PC-9 (cell line): ENCODE results near the gene GADD45A. TPM values are rescaled to one million over a fixed set of nuclear protein-coding genes. Genes with fewer than 3 reads are reported as not detected.
"Not testable (repeated sequence)": the region's sequence is repeated elsewhere in the genome, so short reads cannot be mapped to it uniquely, and the experiment has no call there.

Experiments used
- BruUV-seq: library from RNA; stranded (reverse); fragments of 400-500 nt; replicated peaks from 2 replicates; lab custom pipeline; 2021; lab: Mats Ljungman, UMichigan
- CTCF ChIA-PET: fragments of 300-600 bp; sonication (Branson Sonifier 250); formaldehyde crosslinking; loops from one replicate; lab custom pipeline; 2022; ENCODE audit warnings: antibody characterized with exemption; lab: Charles Lee
- POLR2A ChIA-PET: fragments of 300-600 bp; sonication (Branson Sonifier 250); formaldehyde crosslinking; loops from one replicate; lab custom pipeline; 2022; ENCODE audit warnings: antibody characterized with exemption; ENCODE audit not compliant: unreplicated experiment; lab: Charles Lee
- DNase-seq, 2 experiments: peaks; one replicate each; pipeline versions ENCODE4 v3.0.0 to v3.0.0-alpha.2; 2015 to 2022; ENCODE audit warnings: mixed read lengths in 1 of 2
- H2AFZ ChIP-seq: fragments of 200-600 bp; sonication (generic); 2 replicates; pipeline ENCODE4 v1.8.1; 2017; ENCODE audit warnings: antibody characterized with exemption
- H3F3A ChIP-seq: fragments of 200-600 bp; sonication (generic); 2 replicates; pipeline ENCODE4 v1.8.1; 2017; ENCODE audit warnings: antibody characterized with exemption, mild to moderate bottlenecking, low read depth; ENCODE audit not compliant: insufficient read depth
- H3K27ac ChIP-seq: fragments of 200-600 bp; sonication (generic); 2 replicates; pipeline ENCODE4 v1.6.1; 2016; ENCODE audit warnings: mixed run types
- H3K27me3 ChIP-seq: fragments of 200-600 bp; sonication (generic); 2 replicates; pipeline ENCODE4 v1.6.1; 2016; ENCODE audit warnings: low read depth, mixed run types; ENCODE audit not compliant: insufficient read depth
- H3K36me3 ChIP-seq: fragments of 200-600 bp; sonication (generic); 2 replicates; pipeline ENCODE4 v1.6.1; 2016; ENCODE audit warnings: low read depth, mixed run types
- H3K4me1 ChIP-seq: fragments of 200-600 bp; sonication (generic); replicated peaks from 2 replicates; pipeline ENCODE4 v1.6.1; 2016; ENCODE audit warnings: mixed run types; ENCODE audit not compliant: insufficient read depth
- H3K4me2 ChIP-seq: fragments of 200-600 bp; sonication (generic); 2 replicates; pipeline ENCODE4 v1.6.1; 2017; ENCODE audit warnings: mixed run types
- H3K4me3 ChIP-seq: fragments of 200-600 bp; sonication (generic); 2 replicates; pipeline ENCODE4 v1.6.1; 2016; ENCODE audit warnings: mixed run types
- H3K79me2 ChIP-seq: fragments of 200-600 bp; sonication (generic); 2 replicates; pipeline ENCODE4 v1.6.1; 2017; ENCODE audit warnings: low read depth, mixed run types
- H3K9me2 ChIP-seq: fragments of 200-600 bp; sonication (generic); 2 replicates; pipeline ENCODE4 v1.8.1; 2017; ENCODE audit warnings: mild to moderate bottlenecking; ENCODE audit not compliant: insufficient read depth
- H3K9me3 ChIP-seq: fragments of 200-600 bp; sonication (generic); 2 replicates; pipeline ENCODE4 v1.8.1; 2016; ENCODE audit warnings: low read depth; ENCODE audit not compliant: insufficient read depth
- H4K20me1 ChIP-seq: fragments of 200-600 bp; sonication (generic); 2 replicates; pipeline ENCODE4 v1.8.1; 2017; ENCODE audit not compliant: insufficient read depth
- EZH2 ChIP-seq: fragments of 200-600 bp; sonication (generic); IDR thresholded peaks from 2 replicates; pipeline ENCODE4 v1.8.0; 2017; ENCODE audit warnings: antibody characterized with exemption, low read depth
- intact Hi-C: fragments of 100-400 bp; cut with micrococcal nuclease; formaldehyde crosslinking; loops from one replicate; pipeline ENCODE4 v1.10.0; 2022; ENCODE audit not compliant: unreplicated experiment
- total RNA-seq: library from RNA; stranded (reverse); gene quantifications from 2 replicates; pipeline ENCODE4 v1.2.3, GENCODE V29; 2021
- TF ChIP-seq, protein P1 (sequence below): fragments of 200-600 bp; sonication (generic); conservative IDR thresholded peaks from 2 replicates; pipeline ENCODE4 v1.6.1; 2017; ENCODE audit warnings: mixed run types, antibody characterized with exemption, mild to moderate bottlenecking, moderate library complexity

Gene GADD45A
- total RNA-seq, 1 experiment from 2014 or later: 63.6 TPM

DNA sequence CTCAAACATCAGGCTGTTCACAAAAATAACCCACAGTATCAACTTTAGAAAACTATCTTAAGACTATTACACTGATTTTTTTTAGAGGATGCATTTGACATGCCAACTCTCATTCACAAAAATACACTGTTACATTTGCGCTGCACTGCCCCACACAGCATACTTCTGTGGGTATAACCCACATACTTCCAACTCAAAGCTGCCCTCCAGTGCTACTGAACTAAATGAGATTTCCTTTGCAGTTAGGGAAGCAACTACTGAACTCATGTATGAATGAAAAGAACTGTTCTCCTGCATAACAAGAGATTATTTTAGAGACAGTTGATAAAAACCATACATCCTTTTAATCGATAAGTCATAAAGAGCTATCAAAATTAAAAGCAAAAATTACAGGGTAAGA lies 25.8 kb upstream of the GADD45A start:
- BruUV-seq: no TSS peak
- H3K27me3 ChIP-seq: no peaks in the 10 kb centered on the region
- TF ChIP-seq EZH2: no peak
- TF ChIP-seq, protein P1, sequence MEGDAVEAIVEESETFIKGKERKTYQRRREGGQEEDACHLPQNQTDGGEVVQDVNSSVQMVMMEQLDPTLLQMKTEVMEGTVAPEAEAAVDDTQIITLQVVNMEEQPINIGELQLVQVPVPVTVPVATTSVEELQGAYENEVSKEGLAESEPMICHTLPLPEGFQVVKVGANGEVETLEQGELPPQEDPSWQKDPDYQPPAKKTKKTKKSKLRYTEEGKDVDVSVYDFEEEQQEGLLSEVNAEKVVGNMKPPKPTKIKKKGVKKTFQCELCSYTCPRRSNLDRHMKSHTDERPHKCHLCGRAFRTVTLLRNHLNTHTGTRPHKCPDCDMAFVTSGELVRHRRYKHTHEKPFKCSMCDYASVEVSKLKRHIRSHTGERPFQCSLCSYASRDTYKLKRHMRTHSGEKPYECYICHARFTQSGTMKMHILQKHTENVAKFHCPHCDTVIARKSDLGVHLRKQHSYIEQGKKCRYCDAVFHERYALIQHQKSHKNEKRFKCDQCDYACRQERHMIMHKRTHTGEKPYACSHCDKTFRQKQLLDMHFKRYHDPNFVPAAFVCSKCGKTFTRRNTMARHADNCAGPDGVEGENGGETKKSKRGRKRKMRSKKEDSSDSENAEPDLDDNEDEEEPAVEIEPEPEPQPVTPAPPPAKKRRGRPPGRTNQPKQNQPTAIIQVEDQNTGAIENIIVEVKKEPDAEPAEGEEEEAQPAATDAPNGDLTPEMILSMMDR: no peak
- H3K36me3 ChIP-seq: no peaks in the 10 kb centered on the region
- H3K27ac ChIP-seq: no peak overlapping the region
- 0 out of 2 replicates have a peak, but pooled peaks cover under 1% of the 10 kb centered on the region for H3K9me2 ChIP-seq
- H2AFZ ChIP-seq: no peak overlapping the region
- no peak for DNase-seq
- ChIA-PET POLR2A (no interaction called here), CTCF (no interaction called here)
- H4K20me1 ChIP-seq: no peaks in the 10 kb centered on the region
- intact Hi-C loops: no loop called here
- no peak overlapping the region for H3K4me2 ChIP-seq
- no peaks in the 10 kb centered on the region for H3F3A ChIP-seq
- no peaks in the 10 kb centered on the region for H3K9me3 ChIP-seq
- H3K79me2 ChIP-seq: no peaks in the 10 kb centered on the region
- peaks cover 4% of the 10 kb centered on the region; the same call in 1 of the 2 replicates for H3K4me1 ChIP-seq
- H3K4me3 ChIP-seq: no peak overlapping the region

- no peak for TF ChIP-seq EZH2
- TF ChIP-seq, protein P1: no peak
- BruUV-seq: no TSS peak
- intact Hi-C loops: no loop called here
- Histone ChIP-seq H3K9me3 (no peaks in the 10 kb centered on the region), H3K27ac (no peak overlapping the region), H3K4me2 (no peak overlapping the region), H3K4me1 (peaks cover 5% of the 10 kb centered on the region; the same call in 1 of the 2 replicates), H3K79me2 (no peaks in the 10 kb centered on the region), H3K4me3 (no peak overlapping the region), H2AFZ (no peak overlapping the region), H3K36me3 (no peaks in the 10 kb centered on the region), H3K9me2 (no peaks in the 10 kb centered on the region), H3F3A (no peaks in the 10 kb centered on the region), H3K27me3 (no peaks in the 10 kb centered on the region), H4K20me1 (no peaks in the 10 kb centered on the region)
- CTCF ChIA-PET: no interaction called here
- DNase-seq: no peak
- POLR2A ChIA-PET: no interaction called here
Observed at GRCh38 chr1:67662884-67663283, 22.1 kb upstream of the GADD45A start.

DNA sequence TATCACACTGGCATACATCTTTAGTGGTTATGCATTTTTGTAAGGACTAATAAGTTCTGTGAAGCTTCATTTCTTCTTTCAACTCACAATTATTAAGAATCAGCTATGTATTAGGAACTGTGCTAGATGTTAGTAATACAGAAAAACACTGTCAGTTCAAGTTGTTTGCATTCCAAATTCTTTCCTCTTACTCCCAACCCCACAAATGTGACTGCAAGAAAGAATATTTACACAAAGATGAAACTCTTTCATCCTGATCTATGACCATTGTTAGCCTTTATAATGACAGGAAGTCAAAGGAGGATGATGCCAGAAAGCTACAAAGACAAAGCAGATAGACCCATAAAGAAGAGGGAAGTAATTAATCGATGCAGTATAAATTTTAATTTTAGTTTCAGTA lies 21.0 kb upstream of the GADD45A start:
- no peaks in the 10 kb centered on the region for H3K36me3 ChIP-seq
- no peak for DNase-seq
- no peaks in the 10 kb centered on the region for H3K9me3 ChIP-seq
- no peaks in the 10 kb centered on the region for H3K9me2 ChIP-seq
- intact Hi-C loops: no loop called here
- BruUV-seq: no TSS peak
- H3K4me2 ChIP-seq: no peak overlapping the region
- H3F3A ChIP-seq: no peaks in the 10 kb centered on the region
- POLR2A ChIA-PET: no interaction called here
- no peaks in the 10 kb centered on the region for H3K79me2 ChIP-seq
- H2AFZ ChIP-seq: no peak overlapping the region
- H3K27me3 ChIP-seq: no peaks in the 10 kb centered on the region
- H3K27ac ChIP-seq: no peak overlapping the region
- no peak overlapping the region for H3K4me3 ChIP-seq
- CTCF ChIA-PET: interaction anchor here (0.5 kb wide), 1 partner anchor 11 kb away, joined by 3 read pairs; no protein-coding TSS in a partner anchor
- no peaks in the 10 kb centered on the region for H4K20me1 ChIP-seq
- peaks cover 5% of the 10 kb centered on the region; the same call in 1 of the 2 replicates for H3K4me1 ChIP-seq
- no peak for TF ChIP-seq EZH2
- TF ChIP-seq, protein P1: no peak

DNA sequence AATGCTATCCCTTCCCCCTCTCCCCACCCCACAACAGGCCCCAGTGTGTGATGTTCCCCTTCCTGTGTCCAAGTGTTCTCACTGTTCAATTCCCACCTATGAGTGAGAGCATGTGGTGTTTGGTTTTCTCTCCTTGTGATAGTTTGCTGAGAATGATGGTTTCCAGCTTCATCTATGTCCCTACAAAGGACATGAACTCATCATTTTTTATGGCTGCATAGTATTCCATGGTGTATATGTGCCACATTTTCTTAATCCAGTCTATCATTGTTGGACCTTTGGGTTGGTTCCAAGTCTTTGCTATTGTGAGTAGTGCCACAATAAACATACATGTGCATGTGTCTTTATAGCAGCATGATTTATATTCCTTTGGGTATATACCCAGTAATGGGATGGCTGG lies 19.7 kb upstream of the GADD45A start:
- H3K4me3 ChIP-seq, H3K27me3 ChIP-seq, CTCF ChIA-PET, intact Hi-C loops, H3F3A ChIP-seq, H3K4me2 ChIP-seq, H3K27ac ChIP-seq, H3K36me3 ChIP-seq, H2AFZ ChIP-seq, H3K4me1 ChIP-seq, DNase-seq, BruUV-seq, H3K79me2 ChIP-seq, H4K20me1 ChIP-seq, POLR2A ChIA-PET, H3K9me3 ChIP-seq, H3K9me2 ChIP-seq: not testable (repeated sequence)
